ENCODE results near the gene FHAD1.

- TF ChIP-seq ZNF274 (IDR thresholded peaks at IDR 0.05; ENCODE audit: borderline replicate concordance, low read depth, low read length): no peak
- no peak for TF ChIP-seq HDAC6 (IDR thresholded peaks at IDR 0.05; ENCODE audit: low read depth, low read length)
- TF ChIP-seq ZNF347 (CRISPR knock-in tag; IDR thresholded peaks at IDR 0.05; ENCODE audit: low read depth): no peak
- TF ChIP-seq SUPT5H (IDR thresholded peaks at IDR 0.05): no peak
- no peak for TF ChIP-seq ZNF57 (CRISPR knock-in tag; IDR thresholded peaks at IDR 0.05)
- TF ChIP-seq, protein P1, sequence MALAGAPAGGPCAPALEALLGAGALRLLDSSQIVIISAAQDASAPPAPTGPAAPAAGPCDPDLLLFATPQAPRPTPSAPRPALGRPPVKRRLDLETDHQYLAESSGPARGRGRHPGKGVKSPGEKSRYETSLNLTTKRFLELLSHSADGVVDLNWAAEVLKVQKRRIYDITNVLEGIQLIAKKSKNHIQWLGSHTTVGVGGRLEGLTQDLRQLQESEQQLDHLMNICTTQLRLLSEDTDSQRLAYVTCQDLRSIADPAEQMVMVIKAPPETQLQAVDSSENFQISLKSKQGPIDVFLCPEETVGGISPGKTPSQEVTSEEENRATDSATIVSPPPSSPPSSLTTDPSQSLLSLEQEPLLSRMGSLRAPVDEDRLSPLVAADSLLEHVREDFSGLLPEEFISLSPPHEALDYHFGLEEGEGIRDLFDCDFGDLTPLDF (CRISPR knock-in tag; IDR thresholded peaks at IDR 0.05): no peak
- TF ChIP-seq RUNX1 (IDR thresholded peaks at IDR 0.05; ENCODE audit: low read depth): no peak
- no peak for TF ChIP-seq PHB2 (IDR thresholded peaks at IDR 0.05; ENCODE audit: low read depth)
- TF ChIP-seq HSF4 (CRISPR knock-in tag; IDR thresholded peaks at IDR 0.05; ENCODE audit: borderline replicate concordance): no peak
These were observed 9.6 kb downstream of the FHAD1 start for GRCh38 chr1:15256584-15256983.

Measured in K562 (cell line).